Duodenal mucosa (tissue), 2 donors: Measurements from ENCODE around the gene OGFR.
A peak's percentile ranks its signal among the peaks of the same experiment; 100 is the strongest.
"Not testable (repeated sequence)": the region's sequence is repeated elsewhere in the genome, so short reads cannot be mapped to it uniquely, and the experiment has no call there.

Experiments
- H3K27ac ChIP-seq: one replicate; pipeline ENCODE4 v1.7.0; 2013; ENCODE audit warnings: low read depth, low read length
- H3K27me3 ChIP-seq, 2 donors: one replicate each; pipeline ENCODE4 v1.7.0; 2013; ENCODE audit warnings: low read length in 2 of 2, control low read depth in 1 of 2; ENCODE audit not compliant: insufficient read depth in 2 of 2, control insufficient read depth in 1 of 2
- H3K36me3 ChIP-seq, 2 donors: one replicate each; pipeline ENCODE4 v1.7.0; 2013; ENCODE audit warnings: low read length in 2 of 2, control low read depth in 1 of 2; ENCODE audit not compliant: insufficient read depth in 2 of 2, control insufficient read depth in 1 of 2
- H3K4me1 ChIP-seq, 2 donors: one replicate each; pipeline ENCODE4 v1.7.0; 2013; ENCODE audit warnings: low read length in 2 of 2, control low read depth in 1 of 2; ENCODE audit not compliant: insufficient read depth in 2 of 2, control insufficient read depth in 1 of 2
- H3K4me3 ChIP-seq, 2 donors: one replicate each; pipeline ENCODE4 v1.7.0; 2013; ENCODE audit warnings: low read length in 2 of 2, low read depth in 1 of 2
- H3K9ac ChIP-seq, 2 donors: one replicate each; pipeline ENCODE4 v1.7.0; 2013; ENCODE audit warnings: low read length in 2 of 2, low read depth in 1 of 2
- H3K9me3 ChIP-seq, 2 donors: one replicate each; pipeline ENCODE4 v1.7.0; 2013; ENCODE audit warnings: low read length in 2 of 2, control low read depth in 1 of 2; ENCODE audit not compliant: control insufficient read depth in 1 of 2

The OGFR gene

DNA sequence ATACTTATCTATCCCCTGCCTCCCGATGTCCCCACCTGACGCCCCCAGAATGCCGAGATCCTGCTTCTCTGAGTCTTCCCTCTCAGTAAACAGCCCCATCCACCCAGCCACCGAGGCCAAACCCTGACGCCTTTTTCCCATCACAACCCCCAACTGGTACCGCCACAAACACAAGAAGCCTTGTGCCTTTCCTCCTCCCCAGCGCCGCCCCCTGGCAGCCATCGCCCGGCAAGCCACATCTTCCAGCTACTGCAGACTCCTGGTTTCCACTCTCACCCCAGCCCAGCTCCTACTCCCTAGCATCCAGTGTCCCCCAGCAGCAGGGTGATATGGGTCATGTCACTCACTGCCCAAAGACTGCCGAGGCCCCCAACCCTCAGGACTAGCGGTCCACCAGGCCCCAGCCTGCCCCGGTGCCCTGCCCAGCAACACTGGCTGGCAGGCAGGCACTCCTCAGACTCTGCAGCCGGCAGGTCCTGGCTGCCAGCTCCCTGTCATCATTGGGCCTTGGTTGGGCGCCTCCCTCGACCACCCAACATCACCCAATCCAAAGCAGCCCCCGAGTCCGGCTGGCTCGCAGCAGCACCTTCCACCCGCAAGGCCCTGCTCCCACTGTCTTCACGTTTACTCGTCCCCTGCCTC, 45.8 kb downstream of the OGFR start:
- peaks cover 3 to 4% of the 10 kb centered on the region in 2 donors for H3K36me3 ChIP-seq
- no peaks in the 10 kb centered on the region for H3K27me3 ChIP-seq
- H3K4me1 ChIP-seq: no peaks in the 10 kb centered on the region
- no peaks in the 10 kb centered on the region for H3K9me3 ChIP-seq
- no peak overlapping the region for H3K4me3 ChIP-seq
- no peak overlapping the region for H3K9ac ChIP-seq
- no peak overlapping the region for H3K27ac ChIP-seq

DNA sequence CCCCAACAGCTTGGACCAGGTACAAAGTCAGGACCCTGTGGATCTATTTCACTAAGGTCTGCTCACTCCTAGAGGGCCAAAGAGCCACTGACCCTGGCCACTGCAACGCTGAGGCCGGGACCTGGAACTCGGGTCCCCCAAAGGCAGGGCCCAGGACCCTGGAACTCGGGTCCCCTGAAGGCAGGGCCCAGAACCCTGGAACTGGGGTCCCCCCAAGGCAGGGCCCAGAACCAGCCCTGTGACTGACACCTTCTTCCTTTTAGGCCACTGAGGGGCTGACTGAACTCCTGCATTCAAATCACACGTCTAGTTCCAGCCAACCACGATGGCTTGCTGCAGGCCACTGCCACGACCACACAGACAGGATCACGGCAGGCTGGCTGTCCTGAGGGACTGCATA, 47.6 kb downstream of the OGFR start:
- peaks cover 3 to 9% of the 10 kb centered on the region in 2 donors for H3K36me3 ChIP-seq
- H3K4me3 ChIP-seq: no peak overlapping the region
- no peak overlapping the region for H3K9ac ChIP-seq
- H3K4me1 ChIP-seq: no peaks in the 10 kb centered on the region
- no peaks in the 10 kb centered on the region for H3K9me3 ChIP-seq
- no peak overlapping the region for H3K27ac ChIP-seq
- no peaks in the 10 kb centered on the region for H3K27me3 ChIP-seq

DNA sequence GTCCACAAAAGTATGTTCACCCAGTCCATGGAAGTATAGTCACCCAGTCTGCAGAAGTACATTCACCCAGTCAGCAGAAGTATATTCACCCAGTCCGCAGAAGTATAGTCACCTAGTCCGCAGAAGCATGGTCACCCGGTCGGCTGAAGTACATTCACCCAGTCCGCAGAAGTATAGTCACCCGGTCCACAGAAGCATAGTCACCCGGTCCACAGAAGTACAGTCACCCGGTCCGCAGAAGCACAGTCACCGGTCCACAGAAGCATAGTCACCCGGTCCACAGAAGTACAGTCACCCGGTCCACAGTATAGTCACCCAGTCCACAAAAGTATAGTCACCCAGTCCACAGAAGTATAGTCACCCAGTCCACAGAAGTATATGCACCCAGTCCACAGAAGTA, 48.2 kb downstream of the OGFR start:
- Histone ChIP-seq H3K27me3 (no peaks in the 10 kb centered on the region), H3K9me3 (no peaks in the 10 kb centered on the region), H3K27ac (no peak overlapping the region), H3K4me1 (no peaks in the 10 kb centered on the region), H3K9ac (no peak overlapping the region), H3K4me3 (no peak overlapping the region), H3K36me3 (peaks cover 3 to 9% of the 10 kb centered on the region in 2 donors)

DNA sequence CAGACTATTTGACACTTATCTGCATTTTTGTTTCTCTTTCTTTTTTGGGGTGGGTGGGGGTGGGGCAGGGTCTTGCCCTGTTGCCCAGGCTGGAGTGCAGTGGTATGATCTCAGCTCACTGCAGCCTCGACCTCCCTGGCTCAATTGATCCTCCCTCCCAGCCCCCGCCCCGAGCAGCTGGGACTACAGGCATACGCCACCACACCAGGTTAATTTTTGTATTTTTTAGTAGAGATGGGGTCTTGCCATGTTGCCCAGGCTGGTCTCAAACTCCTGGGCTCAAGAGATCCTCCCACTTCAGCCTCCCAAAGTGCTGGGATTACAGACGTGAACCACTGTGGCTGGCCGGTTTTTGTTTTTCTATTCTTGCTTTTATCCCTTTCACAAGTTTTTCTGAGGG, 48.7 kb downstream of the OGFR start:
- H3K9me3 ChIP-seq, H3K27me3 ChIP-seq, H3K4me3 ChIP-seq, H3K27ac ChIP-seq, H3K36me3 ChIP-seq, H3K4me1 ChIP-seq, H3K9ac ChIP-seq: not testable (repeated sequence)

DNA sequence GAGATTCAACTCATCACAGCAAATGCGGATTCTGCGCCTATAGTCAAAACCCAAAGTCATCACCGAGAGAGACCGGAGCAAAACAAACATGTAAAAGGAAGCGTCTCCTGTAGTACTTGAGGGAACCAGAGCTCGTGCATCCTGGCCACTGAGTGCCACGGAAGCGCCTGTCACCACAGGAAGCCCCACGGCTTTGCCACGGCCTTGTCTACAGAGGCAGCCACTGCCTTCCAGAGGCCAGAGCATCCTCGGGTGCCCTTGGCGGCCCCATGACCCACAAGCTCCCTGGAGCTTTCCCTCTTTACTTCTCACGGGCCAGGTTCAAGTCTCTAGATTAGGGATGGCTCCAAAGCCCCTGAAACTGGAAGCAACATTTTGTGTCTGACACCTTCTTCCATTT, 49.5 kb downstream of the OGFR start:
- H3K27me3 ChIP-seq: no peaks in the 10 kb centered on the region
- H3K27ac ChIP-seq: no peak overlapping the region
- no peak overlapping the region for H3K4me3 ChIP-seq
- peaks cover 3 to 9% of the 10 kb centered on the region in 2 donors for H3K36me3 ChIP-seq
- H3K9me3 ChIP-seq: no peaks in the 10 kb centered on the region
- H3K4me1 ChIP-seq: no peaks in the 10 kb centered on the region
- H3K9ac ChIP-seq: no peak overlapping the region

DNA sequence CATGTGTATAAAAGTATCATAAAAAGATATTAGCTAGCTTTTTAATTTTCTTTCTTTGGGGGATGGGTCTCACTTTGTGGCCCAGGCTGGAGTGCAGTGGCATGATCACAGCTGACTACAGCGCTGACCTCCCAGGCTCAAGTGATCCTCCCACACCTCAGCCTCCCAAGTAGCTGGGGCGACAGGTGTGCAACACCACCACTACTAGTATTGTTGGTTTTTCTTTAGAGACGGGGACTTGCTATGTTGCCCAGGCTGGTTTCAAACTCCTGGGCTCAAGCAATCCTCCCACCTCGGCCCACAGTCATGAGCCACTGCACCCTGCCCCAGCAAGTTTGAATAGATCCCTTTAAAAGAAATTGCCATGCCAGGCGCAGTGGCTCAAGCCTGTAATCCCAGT, 50.5 kb downstream of the OGFR start:
- Histone ChIP-seq H3K4me3 (no peak overlapping the region), H3K36me3 (peaks cover 3 to 9% of the 10 kb centered on the region in 2 donors), H3K27me3 (peaks cover 0 to 1% of the 10 kb centered on the region in 2 donors), H3K4me1 (peaks cover 2 to 4% of the 10 kb centered on the region in 2 donors), H3K27ac (no peak overlapping the region), H3K9me3 (no peaks in the 10 kb centered on the region), H3K9ac (no peak overlapping the region)

DNA sequence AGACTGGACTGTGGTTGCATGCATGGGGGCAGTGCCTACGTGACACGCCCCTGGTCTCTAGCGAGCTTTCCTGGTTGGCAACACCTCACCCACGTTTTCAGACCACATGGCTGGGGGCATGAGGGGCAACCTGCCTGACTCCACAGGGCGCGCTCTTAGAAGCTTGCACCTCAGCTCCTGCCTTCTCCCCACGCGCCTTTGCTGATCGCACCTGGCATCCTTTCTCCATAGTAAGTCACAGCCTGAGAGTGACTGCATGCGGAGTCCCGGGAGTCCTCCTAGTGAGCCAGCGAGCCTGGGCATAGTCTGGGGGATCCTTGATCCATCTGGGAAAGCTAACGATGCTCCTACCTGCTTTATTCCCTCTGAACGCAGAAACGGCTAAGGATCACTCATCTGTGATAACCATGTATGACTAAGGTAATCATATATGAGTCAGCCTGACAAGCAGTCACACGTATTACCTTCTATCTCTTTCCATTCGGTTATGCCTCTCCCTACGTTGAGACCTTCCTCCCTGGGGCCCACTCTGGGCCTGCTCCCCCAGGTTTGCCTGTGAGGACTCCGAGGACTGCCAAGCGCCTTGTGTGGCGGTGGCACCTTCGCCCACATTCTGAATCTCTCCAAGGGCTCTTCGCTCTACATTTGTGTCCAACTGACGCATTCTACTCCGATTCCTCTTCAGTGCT, 52.4 kb downstream of the OGFR start:
- Histone ChIP-seq H3K9ac (no peak overlapping the region), H3K9me3 (no peaks in the 10 kb centered on the region), H3K27ac (no peak overlapping the region)

DNA sequence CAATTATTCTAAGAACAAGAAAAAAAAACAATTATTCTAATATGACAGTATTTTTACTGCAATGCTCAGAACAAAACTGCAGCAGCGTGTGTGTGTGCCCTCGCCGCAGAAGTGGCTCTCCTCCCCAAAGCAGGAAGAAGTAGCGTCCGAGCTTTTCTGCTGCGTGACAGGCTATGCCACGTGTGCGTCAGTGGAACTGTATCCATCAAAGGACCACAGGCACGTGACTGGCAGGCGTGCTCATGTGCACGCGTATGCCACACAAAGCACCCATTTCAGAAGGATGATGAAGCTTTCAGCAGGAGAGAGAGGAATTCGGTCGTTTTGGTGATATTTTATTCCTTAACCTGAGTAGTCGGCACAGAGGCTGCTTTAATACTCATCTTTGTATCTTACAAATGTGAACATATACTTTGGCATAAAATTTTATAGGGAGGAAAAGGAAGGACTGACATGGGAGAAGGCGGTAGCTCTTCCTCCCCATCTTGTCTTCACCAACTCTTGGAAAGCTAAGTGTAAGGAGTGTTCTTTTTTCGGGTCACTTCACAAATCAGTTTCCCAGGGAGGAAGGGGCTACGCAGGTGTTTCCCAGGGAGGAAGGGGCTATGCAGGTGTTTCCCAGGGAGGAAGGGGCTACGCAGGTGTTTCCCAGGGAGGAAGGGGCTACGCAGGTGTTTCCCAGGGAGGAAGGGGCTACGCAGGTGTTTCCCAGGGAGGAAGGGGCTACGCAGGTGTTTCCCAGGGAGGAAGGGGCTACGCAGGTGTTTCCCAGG, 53.6 kb downstream of the OGFR start:
- H3K4me3 ChIP-seq: no peak overlapping the region
- H3K4me1 ChIP-seq: peaks cover 7 to 10% of the 10 kb centered on the region in 2 donors
- no peaks in the 10 kb centered on the region for H3K9me3 ChIP-seq
- no peak overlapping the region for H3K27ac ChIP-seq
- no peak overlapping the region for H3K9ac ChIP-seq
- peaks cover 0 to 4% of the 10 kb centered on the region in 2 donors for H3K36me3 ChIP-seq
- peaks cover 0 to 6% of the 10 kb centered on the region in 2 donors for H3K27me3 ChIP-seq

More for the DNA sequence above, 52.4 kb downstream of the OGFR start:
- no peak overlapping the region for H3K4me3 ChIP-seq
- peaks cover 3 to 9% of the 10 kb centered on the region in 2 donors for H3K36me3 ChIP-seq
- H3K27me3 ChIP-seq: peaks cover 0 to 6% of the 10 kb centered on the region in 2 donors
- H3K4me1 ChIP-seq: peaks cover 7 to 10% of the 10 kb centered on the region in 2 donors

DNA sequence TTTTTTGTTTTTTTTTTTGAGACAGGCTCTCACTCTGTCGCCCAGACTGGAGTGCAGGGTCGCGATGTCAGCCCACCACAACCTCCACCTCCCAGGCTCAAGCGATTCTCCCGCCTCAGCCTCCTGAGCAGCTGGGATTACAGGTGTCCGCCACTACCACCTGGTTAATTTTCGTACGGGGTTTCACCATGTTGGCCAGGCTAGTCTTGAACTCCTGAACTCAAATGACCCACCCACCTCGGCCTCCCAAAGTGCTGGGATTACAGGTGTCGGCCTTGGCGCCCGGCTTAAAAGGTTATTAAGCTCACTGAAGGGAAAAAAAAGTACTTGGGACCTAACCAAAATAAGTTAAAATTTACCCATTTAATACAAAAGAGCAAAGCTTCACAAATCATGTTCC, 55.1 kb downstream of the OGFR start:
- peak overlapping the region in 1 of 2 donors; percentile 43 for H3K4me3 ChIP-seq
- peak overlapping the region in 1 of 2 donors; percentile 15 for H3K9ac ChIP-seq
- H3K9me3 ChIP-seq: no peaks in the 10 kb centered on the region
- no peak overlapping the region for H3K27ac ChIP-seq
- H3K27me3 ChIP-seq: peaks cover 0 to 6% of the 10 kb centered on the region in 2 donors
- H3K4me1 ChIP-seq: peaks cover 7 to 10% of the 10 kb centered on the region in 2 donors
- H3K36me3 ChIP-seq: peaks cover 0 to 4% of the 10 kb centered on the region in 2 donors

DNA sequence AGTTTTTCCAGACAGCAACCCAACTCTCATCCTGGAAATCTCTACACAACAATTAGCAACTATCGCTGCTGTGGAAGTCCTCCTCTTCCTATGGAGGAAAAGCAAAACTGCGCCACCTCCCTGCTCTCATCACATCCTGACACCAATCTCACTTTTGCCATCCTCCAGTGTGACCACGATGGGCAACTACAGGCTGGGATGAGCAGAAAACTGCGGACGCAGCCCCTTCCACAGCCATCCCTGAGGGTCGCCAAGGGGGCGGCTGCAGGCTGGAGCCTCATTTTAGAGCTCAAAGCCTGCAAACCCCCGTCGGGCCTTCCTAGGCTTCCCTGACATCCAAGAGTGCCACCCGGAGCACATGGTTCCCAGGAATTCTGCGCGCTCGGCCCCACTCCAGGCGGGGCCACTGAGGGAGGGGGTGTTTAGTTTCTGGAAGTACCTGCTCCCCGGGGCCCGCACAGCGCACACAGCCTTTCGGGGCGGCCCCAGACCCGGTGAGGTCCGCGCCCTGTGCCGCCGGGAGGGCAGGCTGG, 55.8 kb downstream of the OGFR start:
- H3K27me3 ChIP-seq: peaks cover 0 to 6% of the 10 kb centered on the region in 2 donors
- no peak overlapping the region for H3K27ac ChIP-seq
- H3K9ac ChIP-seq: peak overlapping the region in 1 of 2 donors; percentile 15
- H3K9me3 ChIP-seq: no peaks in the 10 kb centered on the region
- peak overlapping the region; percentile 40 to 43 for H3K4me3 ChIP-seq
- peaks cover 7 to 10% of the 10 kb centered on the region in 2 donors for H3K4me1 ChIP-seq
- H3K36me3 ChIP-seq: peaks cover 0 to 4% of the 10 kb centered on the region in 2 donors
